ENCODE data around the gene CIB4. TPM values are rescaled to one million over a fixed set of nuclear protein-coding genes. Genes with fewer than 3 reads are reported as not detected.

The CIB4 gene
- total and polyA plus RNA-seq, 2 donors (not counting 1 experiment from before 2014, with no cell fraction given), result not detected

DNA sequence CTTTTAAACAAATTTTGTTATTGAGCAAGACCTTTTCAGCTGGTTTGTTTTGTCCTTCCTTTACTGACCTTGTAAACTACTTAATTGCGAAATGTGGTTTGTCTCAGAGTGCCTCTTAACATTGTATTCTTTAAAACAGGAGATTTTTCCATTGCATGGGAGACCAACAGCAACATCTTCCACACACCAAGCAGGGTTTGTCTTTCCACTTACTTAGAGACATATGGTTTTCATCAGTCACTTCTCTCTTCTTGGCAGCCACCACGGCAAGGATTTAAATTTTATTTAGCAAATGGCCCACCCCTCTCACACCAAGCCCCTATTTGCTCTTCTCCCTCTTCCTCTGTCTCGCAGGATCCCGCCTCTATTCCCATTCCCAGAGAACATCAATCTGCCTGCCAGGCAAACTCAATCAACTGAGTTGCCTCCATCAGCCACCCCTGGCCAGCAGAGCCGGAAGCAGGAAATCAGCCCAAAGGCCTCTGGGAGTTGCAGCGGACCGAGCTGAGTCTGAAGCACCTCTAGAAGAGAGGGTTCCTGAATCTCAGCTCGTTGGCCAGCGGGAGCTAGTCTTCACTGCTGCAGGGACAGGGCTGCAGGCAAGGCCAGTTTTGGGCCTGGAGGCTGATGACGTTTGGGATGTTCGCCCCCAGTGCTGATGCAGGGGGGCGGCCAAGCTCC is 11.3 kb upstream of the CIB4 start:
- peaks cover 0 to under 1% (median 0%) of the 10 kb centered on the region in 3 donors for H3K9me3 ChIP-seq (ENCODE audit: control extremely low read depth in 1 of 3, control insufficient read depth in 2 of 3, insufficient read depth in 1 of 3, low read length in 2 of 3)
- 75% methylated on average over 11 of the region's 12 CpGs for WGBS (ENCODE audit: insufficient coverage)
- no peak overlapping the region for H3K27ac ChIP-seq (ENCODE audit: low read length in 2 of 2)
- no peaks in the 10 kb centered on the region for H3K4me1 ChIP-seq (ENCODE audit: control insufficient read depth in 2 of 2, insufficient read depth in 2 of 2, low read length in 2 of 2)
- no peak for TF ChIP-seq CTCF (IDR thresholded peaks at IDR 0.05)
- TF ChIP-seq EZH2 (IDR thresholded peaks at IDR 0.05; ENCODE audit: borderline replicate concordance, insufficient read depth, low read depth, low read length, poor library complexity, severe bottlenecking), result no peak
- no peak for ATAC-seq (ENCODE audit: low read depth)
- intact Hi-C loops (cut with micrococcal nuclease), result no loop called here
- no peak overlapping the region for H3K4me2 ChIP-seq (replicated peaks; ENCODE audit: low read depth, low read length, poor library complexity, severe bottlenecking)
- H3K36me3 ChIP-seq (replicated peaks in 1 of 2; ENCODE audit: control extremely low read depth in 1 of 2, control insufficient read depth in 1 of 2, extremely low read depth in 1 of 2, insufficient read depth in 2 of 2, low read length in 1 of 2), result no peaks in the 10 kb centered on the region
- H4K20me1 ChIP-seq (ENCODE audit: control insufficient read depth, insufficient read depth, low read length, poor library complexity, severe bottlenecking), result no peaks in the 10 kb centered on the region
- no peaks in the 10 kb centered on the region for H3K9me3 Mint-ChIP-seq (ENCODE audit: insufficient read depth)
- H3K27me3 ChIP-seq (replicated peaks in 1 of 4; ENCODE audit: control extremely low read depth in 1 of 4, control insufficient read depth in 3 of 4, insufficient read depth in 4 of 4, low read length in 3 of 4), result peaks cover 0 to 3% (median 0%) of the 10 kb centered on the region in 4 experiments
- DNase-seq, result no peak
- peaks cover 32% of the 10 kb centered on the region for H3K27me3 Mint-ChIP-seq
- ChIA-PET CTCF (no interaction called here), POLR2A (no interaction called here)
- no peak overlapping the region for H3K9ac ChIP-seq (ENCODE audit: low read length)
- H3K4me3 ChIP-seq (ENCODE audit: control extremely low read depth in 1 of 5, extremely low read depth in 1 of 5, insufficient read depth in 1 of 5, low read depth in 2 of 5, low read length in 4 of 5), result no peak overlapping the region
- no peak overlapping the region for H3K27ac Mint-ChIP-seq
- no peaks in the 10 kb centered on the region for H3K79me2 ChIP-seq (ENCODE audit: control insufficient read depth, insufficient read depth, low read length)
- no peak overlapping the region for H3K4me3 Mint-ChIP-seq
- H3K4me1 Mint-ChIP-seq, result no peaks in the 10 kb centered on the region
- H2AFZ ChIP-seq (ENCODE audit: insufficient read depth, low read depth, low read length, poor library complexity, severe bottlenecking), result no peak overlapping the region

DNA sequence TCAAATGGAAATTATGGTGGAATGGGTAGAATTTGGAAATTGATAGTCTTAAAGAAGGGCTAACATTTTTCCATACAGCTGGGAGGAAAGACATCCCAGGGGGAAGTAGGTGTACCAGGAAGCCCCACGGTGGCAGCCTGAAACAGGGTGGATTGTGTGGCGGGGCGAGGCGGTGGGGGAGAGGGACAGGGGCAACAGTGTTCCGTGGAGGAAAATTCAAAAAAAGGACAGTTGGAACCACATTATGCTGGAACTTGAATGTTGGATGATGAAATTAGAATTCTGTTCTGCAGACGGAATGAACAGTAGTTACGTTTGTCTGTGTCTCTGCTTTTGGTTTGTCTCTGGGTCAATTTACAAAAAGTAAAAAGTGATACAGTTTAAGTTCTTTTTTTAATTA is 10.6 kb upstream of the CIB4 start:
- WGBS (ENCODE audit: insufficient coverage), result 93% methylated on average over 5 of the region's 7 CpGs
- TF ChIP-seq CTCF (IDR thresholded peaks at IDR 0.05) (no peak), EZH2 (IDR thresholded peaks at IDR 0.05; ENCODE audit: borderline replicate concordance, insufficient read depth, low read depth, low read length, poor library complexity, severe bottlenecking) (no peak)
- no peak overlapping the region for H3K27ac ChIP-seq (ENCODE audit: low read length in 2 of 2)
- intact Hi-C loops (cut with micrococcal nuclease), result no loop called here
- H3K4me1 ChIP-seq (ENCODE audit: control insufficient read depth in 2 of 2, insufficient read depth in 2 of 2, low read length in 2 of 2), result no peaks in the 10 kb centered on the region
- Mint-ChIP-seq H3K4me3 (no peak overlapping the region), H3K27ac (no peak overlapping the region), H3K4me1 (no peaks in the 10 kb centered on the region), H3K27me3 (peaks cover 31% of the 10 kb centered on the region), H3K9me3 (ENCODE audit: insufficient read depth) (no peaks in the 10 kb centered on the region)
- H3K4me2 ChIP-seq (replicated peaks; ENCODE audit: low read depth, low read length, poor library complexity, severe bottlenecking), result no peak overlapping the region
- no peak overlapping the region for H3K4me3 ChIP-seq (ENCODE audit: control extremely low read depth in 1 of 5, extremely low read depth in 1 of 5, insufficient read depth in 1 of 5, low read depth in 2 of 5, low read length in 4 of 5)
- H3K79me2 ChIP-seq (ENCODE audit: control insufficient read depth, insufficient read depth, low read length), result no peaks in the 10 kb centered on the region
- CTCF ChIA-PET, result no interaction called here
- no peak overlapping the region for H2AFZ ChIP-seq (ENCODE audit: insufficient read depth, low read depth, low read length, poor library complexity, severe bottlenecking)
- ATAC-seq (ENCODE audit: low read depth) (no peak), DNase-seq (no peak)
- H3K36me3 ChIP-seq (replicated peaks in 1 of 2; ENCODE audit: control extremely low read depth in 1 of 2, control insufficient read depth in 1 of 2, extremely low read depth in 1 of 2, insufficient read depth in 2 of 2, low read length in 1 of 2), result no peaks in the 10 kb centered on the region
- H3K27me3 ChIP-seq (replicated peaks in 1 of 4; ENCODE audit: control extremely low read depth in 1 of 4, control insufficient read depth in 3 of 4, insufficient read depth in 4 of 4, low read length in 3 of 4), result no peaks in the 10 kb centered on the region
- H4K20me1 ChIP-seq (ENCODE audit: control insufficient read depth, insufficient read depth, low read length, poor library complexity, severe bottlenecking), result no peaks in the 10 kb centered on the region
- H3K9ac ChIP-seq (ENCODE audit: low read length), result no peak overlapping the region
- POLR2A ChIA-PET, result no interaction called here
- H3K9me3 ChIP-seq (ENCODE audit: control extremely low read depth in 1 of 3, control insufficient read depth in 2 of 3, insufficient read depth in 1 of 3, low read length in 2 of 3), result no peaks in the 10 kb centered on the region

Measured in B cell (primary cell).